DMS79 (cell line): ENCODE results near the gene C17orf100.
"Not testable (repeated sequence)": the region's sequence is repeated elsewhere in the genome, so short reads cannot be mapped to it uniquely, and the experiment has no call there.

Source experiments
- DNase-seq: peaks from one replicate; lab custom pipeline; 2025; lab: John Stamatoyannopoulos, UW

C17orf100 gene

DNA sequence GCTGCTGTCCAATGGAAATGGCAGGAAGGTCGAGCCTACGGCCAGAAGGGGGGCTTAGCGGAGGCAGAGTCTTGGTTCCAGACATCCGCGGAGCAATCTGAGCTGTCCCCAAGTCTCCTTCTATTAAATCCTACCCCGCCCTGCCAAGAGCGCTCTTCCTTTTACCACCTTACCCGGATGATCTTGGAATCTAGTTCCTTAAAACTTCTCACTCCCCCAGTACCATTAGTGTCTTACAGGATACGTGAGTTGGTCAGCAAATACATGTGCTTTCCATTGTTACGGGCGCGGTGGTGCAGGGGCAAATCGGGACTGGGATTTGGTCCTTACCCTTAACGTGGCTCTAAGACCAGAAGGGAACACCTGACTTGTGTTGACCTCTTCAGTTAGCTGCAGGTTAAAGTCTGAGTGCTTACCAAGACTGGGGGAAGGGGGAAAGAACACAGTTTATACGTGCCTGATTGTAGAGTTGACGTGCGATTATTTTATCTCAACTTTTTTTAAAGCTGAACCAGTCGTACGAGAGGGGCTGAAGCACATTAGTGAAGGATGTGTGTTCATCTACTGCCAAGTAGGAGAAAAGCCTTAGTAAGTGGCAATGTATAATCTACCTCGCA, 10.2 kb upstream of the C17orf100 start:
- no peak for DNase-seq

DNA sequence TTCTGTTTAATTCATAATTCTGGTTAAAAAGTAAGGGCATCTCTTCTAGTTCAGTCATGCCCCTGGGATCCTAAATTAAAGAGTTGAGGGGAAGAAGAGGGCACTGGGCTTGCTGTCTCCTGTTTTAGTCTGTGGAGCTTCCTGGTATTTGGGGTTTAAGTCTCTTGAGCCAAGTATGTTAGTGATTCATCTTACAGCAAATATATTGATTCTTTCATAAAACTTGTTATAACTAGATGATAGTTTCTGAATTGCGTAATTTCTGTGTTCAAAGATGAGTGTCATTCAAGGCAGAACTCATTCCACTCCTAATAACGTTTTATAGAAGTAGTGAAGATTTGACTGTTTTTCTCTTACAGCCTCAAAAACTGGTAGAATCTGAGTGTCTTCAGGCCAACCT, 9.0 kb upstream of the C17orf100 start:
- DNase-seq, result no peak

DNA sequence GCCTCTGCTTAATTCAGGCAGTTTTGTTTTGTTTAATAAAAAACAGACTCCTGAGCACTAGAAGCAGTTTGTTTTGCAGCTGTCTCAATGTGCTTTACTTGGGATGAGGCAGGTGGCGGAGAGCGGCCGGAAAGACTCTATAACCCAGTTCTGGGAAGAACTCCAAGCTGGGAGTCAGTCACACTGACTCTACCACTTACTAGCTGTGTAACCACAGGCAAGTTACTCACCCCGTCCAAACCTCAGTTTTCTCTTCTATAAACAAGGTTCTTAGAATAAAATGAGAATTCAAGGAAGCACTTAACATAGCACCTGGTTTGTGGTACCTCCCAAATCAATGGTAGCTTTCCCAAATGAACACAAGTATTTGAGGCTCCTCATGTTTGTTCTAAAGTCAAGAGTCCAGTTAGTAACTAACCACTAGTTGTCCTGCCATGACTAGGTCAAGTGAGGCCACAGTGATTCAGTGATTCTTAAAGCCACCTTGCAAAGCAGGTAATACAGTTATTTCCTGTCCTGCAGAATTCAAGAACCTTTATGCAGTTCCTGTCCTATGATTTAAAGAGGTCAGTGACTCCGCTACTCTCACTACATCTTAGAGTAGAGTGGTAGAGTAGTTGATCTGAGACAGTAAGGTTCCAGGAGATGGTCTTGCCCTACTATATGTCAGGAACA, 8.0 kb upstream of the C17orf100 start:
- no peak for DNase-seq

- DNase-seq, result no peak
These were observed 3.4 kb upstream of the C17orf100 start for GRCh38 chr17:6648181-6648580.

- DNase-seq, result no peak
These were observed 424 bp downstream of the C17orf100 start for GRCh38 chr17:6651919-6652452.

DNA sequence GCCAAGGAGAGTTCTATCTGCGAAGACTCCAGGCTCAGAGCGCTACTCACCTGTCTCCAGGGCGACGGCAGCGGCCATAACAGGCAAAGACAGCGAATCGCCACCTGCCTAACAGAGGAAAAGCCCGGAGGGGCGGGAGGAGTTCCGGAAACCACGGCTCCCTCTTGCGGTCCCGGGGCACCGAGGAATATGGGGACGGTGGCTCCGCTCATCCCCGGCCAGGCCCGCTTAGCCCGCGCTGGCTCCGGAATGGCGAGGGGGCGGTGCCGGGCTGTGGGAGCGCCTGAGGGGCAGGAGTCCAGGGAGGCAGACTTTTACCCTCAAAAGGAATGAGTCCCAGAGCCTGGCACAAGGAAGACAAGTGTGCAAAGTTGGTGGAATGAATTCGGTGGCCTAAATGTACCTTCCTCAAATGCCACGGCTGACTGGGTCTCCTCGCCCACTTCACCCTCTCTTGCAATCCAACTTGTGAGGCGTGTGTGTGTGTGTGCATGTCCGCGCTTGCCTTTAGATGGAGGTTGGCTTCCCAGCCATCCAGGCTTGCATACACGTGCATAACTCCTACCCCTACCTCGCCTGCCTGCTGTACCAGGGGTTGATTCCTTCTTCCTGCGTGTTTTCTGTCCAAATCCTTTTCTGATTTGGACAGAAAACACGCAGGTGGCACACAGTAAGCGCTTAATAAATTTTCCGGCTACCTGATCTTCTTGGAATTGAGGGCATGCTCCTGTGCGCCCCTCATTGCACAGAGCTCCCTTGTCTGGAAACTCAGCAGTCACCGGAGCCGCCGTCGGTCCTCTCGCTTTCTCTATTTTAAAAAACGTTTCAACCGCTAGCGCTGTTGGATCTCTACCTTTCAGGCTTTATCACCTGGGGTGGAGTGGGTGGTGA, 3.5 kb downstream of the C17orf100 start:
- peak; percentile 70 for DNase-seq

DNA sequence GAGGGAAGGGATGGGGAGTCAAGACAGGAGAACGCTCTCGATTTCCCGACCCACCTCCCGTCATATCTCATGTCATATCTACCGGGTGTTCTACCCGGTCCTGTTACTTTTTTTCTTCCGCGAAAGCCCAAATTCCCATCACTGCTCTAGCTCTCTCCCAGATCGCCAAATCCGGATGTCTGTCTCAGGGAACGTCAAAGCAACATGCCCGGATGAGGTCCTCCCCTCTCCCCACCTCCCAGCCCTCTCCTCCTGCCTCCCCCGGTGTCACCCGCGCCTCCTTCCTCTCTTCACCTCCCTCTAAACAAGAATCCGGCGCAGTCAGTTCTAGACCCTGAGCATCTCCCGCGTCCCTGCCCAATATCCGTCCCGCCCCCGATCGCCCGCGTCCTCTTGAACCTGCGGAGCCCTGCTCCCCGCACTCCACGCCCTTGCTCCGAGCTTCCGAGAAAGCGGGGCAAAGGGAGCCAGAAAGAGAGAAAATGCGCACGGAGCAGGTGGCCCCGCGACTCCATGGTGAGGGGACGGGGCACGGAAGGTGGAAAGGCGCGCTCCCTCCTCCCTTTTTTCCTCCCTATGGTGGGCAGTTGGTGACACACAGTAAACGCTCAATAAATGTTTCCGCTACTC, 4.3 kb downstream of the C17orf100 start:
- not testable (repeated sequence) for DNase-seq

DNA sequence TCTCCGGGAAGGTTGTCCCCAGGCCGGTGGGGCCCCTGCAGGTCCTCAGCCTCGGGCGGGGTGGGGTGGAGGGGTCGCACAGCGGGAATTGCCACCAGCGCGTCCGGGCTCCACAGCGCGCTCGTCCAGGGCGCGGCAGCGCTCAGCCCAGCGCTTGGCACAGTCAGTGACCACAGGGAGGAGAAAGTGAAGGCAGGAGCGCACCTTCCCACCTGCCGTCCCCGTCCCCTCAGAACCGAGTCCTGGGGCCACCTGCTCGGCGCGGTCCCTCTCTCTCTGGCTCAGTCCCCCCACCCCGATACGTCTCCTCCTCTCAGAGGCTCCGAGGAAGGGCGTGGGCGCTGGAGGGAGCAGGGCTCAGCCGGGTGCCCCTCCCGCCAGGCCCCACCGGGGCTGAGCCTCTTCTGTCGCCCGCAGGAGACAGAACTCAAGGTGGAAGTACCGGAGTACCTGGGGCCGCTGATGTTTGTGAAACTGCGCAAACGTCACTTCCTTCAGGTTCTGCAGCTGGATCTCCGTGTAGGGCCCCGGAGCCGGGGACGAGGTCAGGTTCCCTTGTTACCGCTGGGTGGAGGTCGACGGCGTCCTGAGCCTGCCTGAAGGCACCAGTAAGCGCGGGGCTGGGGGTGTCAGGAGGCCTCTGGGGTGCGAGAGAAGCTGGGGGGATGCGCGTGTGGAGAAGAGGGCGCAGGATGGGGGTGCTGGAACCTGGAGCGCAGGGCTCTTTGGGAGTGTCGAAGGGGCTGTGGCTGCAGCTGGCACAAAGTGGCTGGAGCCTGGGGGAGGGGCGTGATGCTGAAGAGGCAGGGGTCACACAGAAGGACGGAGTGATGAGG, 5.5 kb downstream of the C17orf100 start:
- DNase-seq, result peak; percentile 18

GRCh38 chr17:6657633-6658287, 6.2 kb downstream of the C17orf100 start:
- no peak for DNase-seq

DNA sequence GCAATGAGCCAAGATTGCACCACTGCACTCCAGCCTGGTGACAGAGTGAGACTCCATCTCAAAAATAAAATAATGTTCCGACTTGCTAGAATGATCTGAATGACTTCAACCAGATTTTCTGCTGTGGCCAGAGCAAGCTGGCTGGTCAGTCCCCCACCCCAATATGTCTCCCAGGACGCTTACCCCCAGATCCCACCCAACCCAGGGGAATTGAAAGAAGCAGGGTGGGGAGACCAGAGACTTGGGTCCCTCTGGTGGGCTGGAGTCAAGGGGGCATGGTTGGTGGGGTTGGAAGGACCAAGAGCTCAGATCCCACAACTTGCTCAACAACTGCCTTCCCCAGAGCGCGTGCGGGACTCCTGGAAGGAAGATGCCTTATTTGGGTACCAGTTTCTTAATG, 6.8 kb downstream of the C17orf100 start:
- not testable (repeated sequence) for DNase-seq

DNA sequence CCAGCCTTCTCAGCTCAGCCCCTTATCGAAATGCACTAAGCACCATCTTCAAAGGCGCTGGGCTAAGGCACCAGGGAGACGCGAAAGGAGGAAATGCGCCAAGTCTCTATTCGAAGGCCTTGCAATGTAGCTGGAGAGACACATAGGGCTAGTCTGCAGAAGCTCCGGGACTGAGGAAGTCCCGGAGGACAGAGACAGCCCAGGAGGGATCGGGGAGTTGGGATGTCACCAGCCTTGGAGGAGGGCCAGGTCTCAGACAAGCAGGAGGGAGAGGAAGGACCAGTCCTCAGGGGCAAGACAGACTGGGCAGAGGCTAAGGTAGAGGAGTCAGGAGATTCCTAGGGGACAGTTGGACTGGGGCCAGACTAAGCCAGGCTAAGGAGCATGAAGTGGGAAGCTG, 8.5 kb downstream of the C17orf100 start:
- DNase-seq, result no peak

DNA sequence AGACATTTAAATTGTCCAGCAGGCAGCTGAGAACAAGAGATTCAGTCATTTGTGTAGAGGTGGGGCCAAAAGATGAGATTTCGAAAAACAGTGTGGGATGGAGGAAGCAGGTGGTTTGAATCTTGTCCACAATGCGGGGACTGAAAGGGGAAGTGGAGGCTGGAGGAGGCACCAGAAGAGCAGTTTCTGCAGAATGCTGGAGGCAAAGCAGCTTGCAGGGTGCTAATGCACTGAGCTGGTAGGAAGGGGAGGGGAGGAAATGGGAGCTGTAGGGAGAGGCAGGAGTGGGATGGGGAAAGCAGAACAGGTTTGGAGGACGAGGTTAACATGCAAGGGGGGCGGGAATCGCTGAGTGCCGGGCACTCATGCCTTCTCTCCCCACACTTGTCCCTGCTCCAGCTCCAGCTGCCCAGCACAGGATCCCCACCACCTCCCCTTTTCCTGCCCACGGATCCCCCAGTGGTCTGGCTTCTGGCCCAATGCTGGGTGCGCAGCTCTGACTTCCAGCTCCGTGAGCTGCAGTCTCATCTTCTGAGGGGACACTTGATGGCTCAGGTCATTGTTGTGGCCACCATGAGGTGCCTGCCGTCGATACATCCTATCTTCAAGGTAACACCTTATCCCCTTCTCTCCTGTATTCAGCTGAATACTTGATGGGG, 9.4 kb downstream of the C17orf100 start:
- no peak for DNase-seq

DNA sequence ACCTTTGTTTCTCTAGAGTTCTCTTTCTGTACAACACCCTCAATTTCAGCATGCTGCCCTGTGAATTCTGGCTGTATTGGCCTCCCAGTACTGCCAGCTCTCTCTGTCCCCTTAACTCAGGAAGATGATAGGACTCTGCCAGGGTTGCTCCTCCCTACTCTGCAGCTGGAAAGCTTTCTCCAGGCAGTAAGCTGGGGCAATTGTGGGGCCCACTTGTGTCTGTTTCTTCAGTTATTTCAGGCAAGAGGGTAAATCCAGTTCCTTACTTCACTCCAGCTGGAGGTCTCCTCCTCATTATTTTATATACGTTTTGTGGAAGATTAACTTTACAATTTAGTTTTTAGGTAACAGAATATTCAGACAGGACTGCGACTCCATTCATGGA, 9.9 kb downstream of the C17orf100 start:
- no peak for DNase-seq

DNA sequence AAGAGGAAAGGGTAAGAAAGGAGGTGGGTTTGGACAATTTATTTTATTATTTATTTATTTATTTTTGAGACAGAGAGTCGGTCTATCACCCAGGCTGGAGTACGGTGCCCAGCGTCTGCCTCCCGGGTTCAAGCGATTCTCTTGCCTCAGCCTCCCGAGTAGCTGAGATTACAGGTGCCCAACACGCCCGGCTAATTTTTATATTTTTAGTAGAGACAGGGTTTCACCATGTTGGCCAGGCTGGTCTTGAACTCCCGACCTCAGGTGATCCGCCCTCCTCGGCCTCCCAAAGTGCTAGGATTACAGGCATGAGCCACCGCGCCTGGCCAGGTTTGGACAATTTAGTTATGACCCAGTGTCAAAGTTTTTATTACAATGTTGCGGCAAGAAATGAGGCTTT, 11.6 kb downstream of the C17orf100 start:
- DNase-seq, result not testable (repeated sequence)

- no peak for DNase-seq
These were observed 14.5 kb downstream of the C17orf100 start for GRCh38 chr17:6666077-6666521.

DNA sequence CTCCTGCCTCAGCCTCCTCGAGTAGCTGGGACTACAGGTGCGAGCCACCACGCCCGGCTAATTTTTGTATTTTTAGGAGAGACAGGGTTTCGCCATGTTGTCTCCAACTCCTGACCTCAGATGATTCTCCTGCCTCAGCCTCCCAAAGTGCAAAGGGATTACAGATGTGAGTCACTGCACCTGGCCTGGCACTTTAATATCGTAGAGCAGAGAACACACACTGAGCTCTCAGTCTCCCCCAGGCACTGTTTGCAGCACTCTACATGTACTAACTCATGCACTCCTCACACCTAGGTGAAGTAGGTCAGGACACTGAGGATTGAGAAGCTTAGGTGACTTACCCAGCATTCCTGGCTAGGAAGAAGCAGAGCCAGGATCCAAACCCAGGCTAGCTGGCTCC, 15.0 kb downstream of the C17orf100 start:
- no peak for DNase-seq

DNA sequence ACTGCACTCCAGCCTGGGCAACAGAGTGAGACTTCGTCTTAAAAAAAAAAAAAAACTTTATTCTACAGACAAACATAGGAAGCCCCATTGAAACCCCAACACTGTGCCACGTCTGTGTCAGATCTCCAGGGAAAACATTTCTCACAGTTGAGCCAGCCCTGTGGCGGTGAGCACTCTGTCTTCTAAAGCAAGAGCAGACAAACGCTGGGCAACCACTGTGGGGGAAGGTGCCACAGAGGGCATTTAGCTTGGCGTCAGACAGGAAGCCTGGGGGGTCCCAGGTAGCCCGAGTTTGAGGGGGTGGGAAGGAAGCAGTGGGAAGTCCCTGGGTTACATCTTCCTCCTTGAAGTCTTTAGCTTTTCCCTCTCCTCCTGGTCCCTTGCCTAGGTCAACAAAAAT, 16.0 kb downstream of the C17orf100 start:
- DNase-seq, result no peak

GRCh38 chr17:6668219-6668618, 16.7 kb downstream of the C17orf100 start:
- no peak for DNase-seq

- no peak for DNase-seq
These were observed 17.3 kb downstream of the C17orf100 start for GRCh38 chr17:6668727-6669425.
